ENCODE data around the gene AMTN.

The AMTN gene

DNA sequence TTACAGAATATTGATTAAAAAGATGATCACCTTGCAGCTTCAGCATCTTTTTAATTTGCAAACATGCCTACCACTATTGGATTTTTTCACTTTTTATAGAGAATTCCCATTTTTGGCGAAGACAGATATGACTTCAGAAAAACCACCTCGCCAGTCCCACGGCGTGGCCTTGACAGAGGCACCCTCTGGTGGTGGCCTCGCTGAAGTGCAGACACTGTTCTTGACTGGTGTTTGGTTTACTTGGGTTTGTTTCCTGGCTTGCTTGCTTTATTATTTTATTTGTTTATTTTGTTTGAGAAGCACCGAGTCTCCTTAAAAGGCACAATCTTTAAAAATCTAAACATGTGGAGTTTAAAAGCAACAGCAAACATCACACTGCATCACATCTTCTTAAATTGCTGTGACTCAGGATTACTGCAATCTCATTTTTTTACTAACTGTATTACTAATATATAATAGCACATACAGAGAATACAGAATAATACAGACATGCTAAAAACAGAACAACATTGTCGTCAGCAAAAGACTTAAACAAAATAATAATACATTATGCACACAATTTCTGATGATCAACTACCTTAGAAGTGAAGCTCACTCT is 13.1 kb upstream of the AMTN start:
- Histone ChIP-seq H3K79me2 (ENCODE audit: insufficient read depth, low read length) (no peaks in the 10 kb centered on the region), H3K9me3 (ENCODE audit: low read length) (no peaks in the 10 kb centered on the region), H3K4me2 (ENCODE audit: low read length) (no peak overlapping the region), H3K4me1 (ENCODE audit: insufficient read depth, low read length, severe bottlenecking) (no peaks in the 10 kb centered on the region), H2AFZ (ENCODE audit: low read length) (no peak overlapping the region; the same call in 1 of the 2 replicates), H3K27ac (ENCODE audit: low read depth, low read length, poor library complexity, severe bottlenecking) (no peak overlapping the region), H3K9ac (ENCODE audit: low read length) (no peak overlapping the region), H3K27me3 (ENCODE audit: insufficient read depth, low read length) (no peaks in the 10 kb centered on the region), H3K4me3 (ENCODE audit: low read depth, low read length, poor library complexity, severe bottlenecking) (no peak overlapping the region), H3K9me2 (ENCODE audit: low read depth, low read length) (no peaks in the 10 kb centered on the region), H4K20me1 (ENCODE audit: insufficient read depth, low read length) (no peaks in the 10 kb centered on the region), H3K36me3 (ENCODE audit: insufficient read depth, low read length) (no peaks in the 10 kb centered on the region), H3F3A (ENCODE audit: insufficient read depth, low read length) (no peaks in the 10 kb centered on the region)
- TF ChIP-seq EZH2 (IDR thresholded peaks at IDR 0.05; ENCODE audit: borderline replicate concordance, low read length), result no peak
- TF ChIP-seq, protein P1, sequence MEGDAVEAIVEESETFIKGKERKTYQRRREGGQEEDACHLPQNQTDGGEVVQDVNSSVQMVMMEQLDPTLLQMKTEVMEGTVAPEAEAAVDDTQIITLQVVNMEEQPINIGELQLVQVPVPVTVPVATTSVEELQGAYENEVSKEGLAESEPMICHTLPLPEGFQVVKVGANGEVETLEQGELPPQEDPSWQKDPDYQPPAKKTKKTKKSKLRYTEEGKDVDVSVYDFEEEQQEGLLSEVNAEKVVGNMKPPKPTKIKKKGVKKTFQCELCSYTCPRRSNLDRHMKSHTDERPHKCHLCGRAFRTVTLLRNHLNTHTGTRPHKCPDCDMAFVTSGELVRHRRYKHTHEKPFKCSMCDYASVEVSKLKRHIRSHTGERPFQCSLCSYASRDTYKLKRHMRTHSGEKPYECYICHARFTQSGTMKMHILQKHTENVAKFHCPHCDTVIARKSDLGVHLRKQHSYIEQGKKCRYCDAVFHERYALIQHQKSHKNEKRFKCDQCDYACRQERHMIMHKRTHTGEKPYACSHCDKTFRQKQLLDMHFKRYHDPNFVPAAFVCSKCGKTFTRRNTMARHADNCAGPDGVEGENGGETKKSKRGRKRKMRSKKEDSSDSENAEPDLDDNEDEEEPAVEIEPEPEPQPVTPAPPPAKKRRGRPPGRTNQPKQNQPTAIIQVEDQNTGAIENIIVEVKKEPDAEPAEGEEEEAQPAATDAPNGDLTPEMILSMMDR (IDR thresholded peaks at IDR 0.05; ENCODE audit: low read length), result peak; percentile 98

DNA sequence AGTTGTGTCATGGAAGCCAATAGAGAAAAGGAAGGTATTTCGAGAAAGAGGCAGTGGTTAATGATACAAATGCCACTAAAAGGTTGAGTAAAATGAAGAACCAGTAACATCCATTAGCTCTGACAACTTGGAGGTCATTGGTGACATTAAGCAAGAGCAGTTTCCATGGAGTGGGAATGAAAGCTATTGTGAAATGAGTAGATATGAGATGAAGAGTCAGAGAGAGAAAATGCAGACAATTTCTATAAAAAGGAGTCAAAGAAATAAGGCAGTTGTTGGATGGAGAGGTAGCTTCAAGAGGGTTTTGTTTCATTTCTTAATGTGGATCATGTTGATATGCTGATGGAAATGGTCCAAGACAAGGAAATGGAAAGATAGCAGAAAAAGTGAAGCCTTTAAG is 9.6 kb upstream of the AMTN start:
- Histone ChIP-seq H3K9me3 (ENCODE audit: low read length) (no peaks in the 10 kb centered on the region), H3K27me3 (ENCODE audit: insufficient read depth, low read length) (no peaks in the 10 kb centered on the region), H3K4me2 (ENCODE audit: low read length) (no peak overlapping the region), H3K4me3 (ENCODE audit: low read depth, low read length, poor library complexity, severe bottlenecking) (no peak overlapping the region), H4K20me1 (ENCODE audit: insufficient read depth, low read length) (no peaks in the 10 kb centered on the region), H2AFZ (ENCODE audit: low read length) (no peak overlapping the region), H3K36me3 (ENCODE audit: insufficient read depth, low read length) (no peaks in the 10 kb centered on the region), H3K79me2 (ENCODE audit: insufficient read depth, low read length) (no peaks in the 10 kb centered on the region), H3K4me1 (ENCODE audit: insufficient read depth, low read length, severe bottlenecking) (no peaks in the 10 kb centered on the region), H3F3A (ENCODE audit: insufficient read depth, low read length) (no peaks in the 10 kb centered on the region), H3K27ac (ENCODE audit: low read depth, low read length, poor library complexity, severe bottlenecking) (no peak overlapping the region), H3K9ac (ENCODE audit: low read length) (no peak overlapping the region), H3K9me2 (ENCODE audit: low read depth, low read length) (no peaks in the 10 kb centered on the region)
- no peak for TF ChIP-seq EZH2 (IDR thresholded peaks at IDR 0.05; ENCODE audit: borderline replicate concordance, low read length)
- TF ChIP-seq, protein P1 (IDR thresholded peaks at IDR 0.05; ENCODE audit: low read length), result no peak

DNA sequence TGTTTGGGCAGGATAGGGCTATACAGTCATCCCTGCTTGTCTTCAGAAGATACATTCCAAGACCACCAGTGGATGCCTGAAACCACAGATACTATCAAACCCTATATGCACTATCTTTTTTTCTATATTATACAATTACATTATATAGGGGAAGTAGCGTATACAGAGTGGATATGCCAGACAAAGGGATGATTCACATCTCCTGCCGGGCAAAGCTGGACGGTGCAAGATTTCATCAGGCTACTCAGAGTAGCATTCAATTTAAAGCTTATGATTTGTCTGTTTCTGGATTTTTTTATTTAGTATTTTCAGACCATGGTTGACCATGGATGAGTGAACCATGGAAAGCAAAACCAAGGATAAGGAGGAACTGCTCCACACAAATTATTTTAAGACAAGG is 7.0 kb upstream of the AMTN start:
- H2AFZ ChIP-seq (ENCODE audit: low read length), result no peak overlapping the region
- TF ChIP-seq, protein P1 (IDR thresholded peaks at IDR 0.05; ENCODE audit: low read length), result no peak
- TF ChIP-seq EZH2 (IDR thresholded peaks at IDR 0.05; ENCODE audit: borderline replicate concordance, low read length), result no peak
- no peaks in the 10 kb centered on the region for H3K36me3 ChIP-seq (ENCODE audit: insufficient read depth, low read length)

More for the DNA sequence above, 7.0 kb upstream of the AMTN start:
- Histone ChIP-seq H4K20me1 (ENCODE audit: insufficient read depth, low read length) (no peaks in the 10 kb centered on the region), H3K4me3 (ENCODE audit: low read depth, low read length, poor library complexity, severe bottlenecking) (no peak overlapping the region), H3K9me3 (ENCODE audit: low read length) (no peaks in the 10 kb centered on the region), H3K27me3 (ENCODE audit: insufficient read depth, low read length) (no peaks in the 10 kb centered on the region), H3K27ac (ENCODE audit: low read depth, low read length, poor library complexity, severe bottlenecking) (no peak overlapping the region), H3K4me1 (ENCODE audit: insufficient read depth, low read length, severe bottlenecking) (no peaks in the 10 kb centered on the region), H3F3A (ENCODE audit: insufficient read depth, low read length) (no peaks in the 10 kb centered on the region), H3K4me2 (ENCODE audit: low read length) (no peak overlapping the region), H3K9me2 (ENCODE audit: low read depth, low read length) (no peaks in the 10 kb centered on the region), H3K9ac (ENCODE audit: low read length) (no peak overlapping the region), H3K79me2 (ENCODE audit: insufficient read depth, low read length) (no peaks in the 10 kb centered on the region)
